ENCODE data around the gene HAUS3.

HAUS3 gene

GRCh38 chr4:2258091-2259035 lies 16.4 kb upstream of the HAUS3 start:
- H3K4me1 Mint-ChIP-seq: peaks cover 12% of the 10 kb centered on the region
- peaks cover 46% of the 10 kb centered on the region for H3K36me3 Mint-ChIP-seq (ENCODE audit: insufficient read depth)
- no peaks in the 10 kb centered on the region for H3K27me3 Mint-ChIP-seq
- DNase-seq (ENCODE audit: low spot score in 2 of 2): no peak
- H3K4me3 Mint-ChIP-seq: peak overlapping the region; percentile 23
- H3K27ac Mint-ChIP-seq (ENCODE audit: low read depth): peak overlapping the region; percentile 49
- ATAC-seq (replicated peaks; ENCODE audit: extremely low read depth, poor library complexity, severe bottlenecking): no peak
- no peaks in the 10 kb centered on the region for H3K9me3 Mint-ChIP-seq

DNA sequence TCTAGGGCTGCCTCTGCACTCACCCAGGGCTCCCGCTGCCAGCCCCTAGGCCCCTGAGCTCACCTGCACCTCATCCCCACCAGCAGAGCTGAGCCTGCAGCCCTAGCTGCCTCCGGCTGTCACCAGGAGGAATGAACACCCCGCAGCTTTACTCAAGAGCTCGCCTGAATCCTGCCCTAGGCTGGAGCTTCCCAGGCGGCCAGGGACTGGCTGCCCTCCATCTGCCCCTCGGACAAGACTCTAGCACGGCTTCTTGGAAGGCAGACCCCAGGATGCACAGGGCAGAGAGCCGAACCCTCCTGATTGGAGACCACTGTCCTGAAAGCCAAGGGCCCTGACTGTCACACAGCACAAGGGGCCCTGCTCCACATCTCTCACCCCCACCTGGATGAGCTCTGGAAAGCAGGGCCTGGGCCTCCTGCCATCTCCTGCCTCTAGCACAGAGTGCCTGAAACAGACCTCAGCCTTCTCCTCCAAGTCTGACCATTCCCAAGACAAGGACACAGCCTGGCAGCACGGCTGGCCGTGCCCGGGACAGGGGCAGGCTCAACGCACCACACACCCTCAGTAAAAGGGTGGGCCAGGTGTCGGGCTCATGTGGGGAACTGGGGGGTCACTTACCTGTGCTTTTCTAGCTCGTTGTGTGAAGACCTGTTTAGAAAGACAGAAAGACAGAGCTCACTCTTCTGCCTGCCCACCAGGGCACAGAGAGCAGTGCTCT lies 15.6 kb upstream of the HAUS3 start:
- Mint-ChIP-seq H3K4me1 (peaks cover 16% of the 10 kb centered on the region), H3K4me3 (peak overlapping the region; percentile 23), H3K27ac (ENCODE audit: low read depth) (peak overlapping the region; percentile 49), H3K27me3 (no peaks in the 10 kb centered on the region), H3K36me3 (ENCODE audit: insufficient read depth) (peaks cover 48% of the 10 kb centered on the region), H3K9me3 (no peaks in the 10 kb centered on the region)
- DNase-seq (ENCODE audit: low spot score in 2 of 2) (peak in 1 of 2 donors; percentile 13), ATAC-seq (replicated peaks; ENCODE audit: extremely low read depth, poor library complexity, severe bottlenecking) (no peak)

DNA sequence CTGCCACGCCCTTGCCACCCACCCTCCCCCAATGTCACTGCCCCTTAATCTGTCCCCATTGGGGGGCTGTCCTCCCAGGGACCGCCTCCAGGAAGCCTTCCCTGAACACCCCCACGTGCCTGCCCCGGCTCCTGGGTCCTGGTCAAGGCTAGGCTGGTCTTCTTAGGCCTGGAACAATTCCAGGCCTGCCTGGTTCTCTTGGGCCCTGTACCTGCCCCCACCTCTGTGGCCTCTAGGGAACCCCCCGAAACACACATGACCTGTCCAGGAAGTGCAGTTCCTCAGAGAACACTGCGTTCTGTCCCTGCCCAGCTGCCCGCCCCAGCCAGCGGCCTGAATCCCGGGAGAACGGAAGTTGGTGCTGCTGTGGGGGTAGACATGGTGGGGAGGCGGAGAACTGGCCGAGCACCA lies 14.9 kb upstream of the HAUS3 start:
- Mint-ChIP-seq H3K4me3 (no peak overlapping the region), H3K27ac (ENCODE audit: low read depth) (peak overlapping the region; percentile 49), H3K4me1 (peaks cover 16% of the 10 kb centered on the region), H3K27me3 (no peaks in the 10 kb centered on the region), H3K9me3 (no peaks in the 10 kb centered on the region), H3K36me3 (ENCODE audit: insufficient read depth) (peaks cover 50% of the 10 kb centered on the region)
- no peak for ATAC-seq (replicated peaks; ENCODE audit: extremely low read depth, poor library complexity, severe bottlenecking)
- DNase-seq (ENCODE audit: low spot score in 2 of 2): peak in 1 of 2 donors; percentile 8

DNA sequence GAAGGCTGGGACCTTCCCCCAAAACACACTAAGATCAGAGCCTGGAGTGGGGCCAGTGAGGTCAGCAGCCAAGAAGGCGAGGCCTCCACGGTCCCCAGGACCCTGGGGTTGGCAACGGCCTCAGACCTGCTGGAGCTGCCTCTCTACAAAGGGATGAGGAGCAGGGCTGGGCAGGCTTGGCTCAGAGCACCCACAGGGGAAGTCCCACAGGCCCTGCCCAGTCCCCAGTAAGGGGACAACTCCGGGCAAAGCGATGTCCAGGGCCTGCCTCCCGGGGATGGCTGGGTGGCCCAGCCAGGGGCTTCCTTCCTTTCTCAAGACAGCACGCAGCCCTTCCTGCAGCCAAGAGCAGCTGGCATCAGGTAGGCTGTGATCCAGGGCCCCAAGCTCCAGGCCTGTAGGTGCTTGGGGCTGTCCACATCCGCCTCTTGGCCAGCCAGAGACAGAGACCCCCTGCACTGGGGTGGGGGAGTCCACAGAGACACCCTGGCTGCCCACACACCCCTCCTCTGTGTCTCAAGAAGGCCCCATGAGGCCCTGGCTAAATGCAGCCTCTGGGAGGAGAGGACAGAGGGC lies 14.3 kb upstream of the HAUS3 start:
- peak in 1 of 2 donors; percentile 7 for DNase-seq (ENCODE audit: low spot score in 2 of 2)
- H3K9me3 Mint-ChIP-seq: no peaks in the 10 kb centered on the region
- H3K36me3 Mint-ChIP-seq (ENCODE audit: insufficient read depth): peaks cover 55% of the 10 kb centered on the region
- ATAC-seq (replicated peaks; ENCODE audit: extremely low read depth, poor library complexity, severe bottlenecking): no peak
- no peaks in the 10 kb centered on the region for H3K27me3 Mint-ChIP-seq
- peak overlapping the region; percentile 49 for H3K27ac Mint-ChIP-seq (ENCODE audit: low read depth)
- H3K4me1 Mint-ChIP-seq: peaks cover 16% of the 10 kb centered on the region
- no peak overlapping the region for H3K4me3 Mint-ChIP-seq

GRCh38 chr4:2255501-2256155 lies 13.7 kb upstream of the HAUS3 start:
- Mint-ChIP-seq H3K4me3 (no peak overlapping the region), H3K27me3 (no peaks in the 10 kb centered on the region), H3K36me3 (ENCODE audit: insufficient read depth) (peaks cover 58% of the 10 kb centered on the region), H3K4me1 (peaks cover 16% of the 10 kb centered on the region), H3K27ac (ENCODE audit: low read depth) (no peak overlapping the region), H3K9me3 (no peaks in the 10 kb centered on the region)
- ATAC-seq (replicated peaks; ENCODE audit: extremely low read depth, poor library complexity, severe bottlenecking) (no peak), DNase-seq (ENCODE audit: low spot score in 2 of 2) (peak in 1 of 2 donors; percentile 8)

DNA sequence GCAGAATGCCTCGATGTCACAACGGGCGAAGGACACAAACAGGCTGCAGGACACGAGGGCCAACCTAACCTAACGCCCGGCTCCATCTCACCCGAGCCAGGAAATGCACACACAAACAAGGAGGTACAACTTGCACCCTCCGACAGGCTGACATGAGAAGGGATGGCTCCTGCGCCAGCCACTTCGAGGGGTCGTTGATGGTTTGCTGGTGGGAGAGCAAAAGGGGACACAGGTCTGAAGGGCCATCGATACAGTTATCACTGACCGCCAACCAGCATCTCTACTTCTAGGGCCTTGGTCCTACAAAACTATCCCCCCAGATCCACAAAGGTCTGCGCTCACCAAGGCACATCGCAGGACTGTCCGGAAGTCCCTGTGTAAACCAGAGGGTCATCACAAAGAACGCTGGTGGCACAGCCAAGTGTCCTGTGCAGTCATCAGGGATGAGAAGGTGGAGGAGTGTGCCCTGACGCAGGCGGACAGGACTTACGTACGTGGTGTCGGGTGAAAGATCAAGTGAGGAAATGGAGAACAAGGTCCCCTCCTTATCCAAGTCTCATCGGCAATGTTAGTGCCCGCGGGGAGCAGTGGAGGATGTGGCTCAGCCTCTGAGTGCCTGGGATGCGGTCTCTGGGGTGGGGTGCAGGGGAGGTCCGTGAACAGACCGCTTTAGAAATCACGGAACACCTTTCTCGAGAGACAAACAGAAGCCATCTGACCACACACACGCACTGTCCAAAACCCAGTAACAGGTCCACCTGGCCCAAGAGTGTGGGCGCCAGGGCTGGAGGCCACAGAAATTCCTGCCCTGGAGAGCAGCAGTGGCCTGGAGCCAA lies 13.0 kb upstream of the HAUS3 start:
- Mint-ChIP-seq H3K27ac (ENCODE audit: low read depth) (peak overlapping the region; percentile 44), H3K4me3 (no peak overlapping the region)

GRCh38 chr4:2253160-2254084 lies 11.5 kb upstream of the HAUS3 start:
- peak overlapping the region; percentile 23 for H3K4me3 Mint-ChIP-seq
- H3K36me3 Mint-ChIP-seq (ENCODE audit: insufficient read depth): peaks cover 58% of the 10 kb centered on the region
- H3K4me1 Mint-ChIP-seq: peaks cover 16% of the 10 kb centered on the region
- peak overlapping the region; percentile 29 for H3K27ac Mint-ChIP-seq (ENCODE audit: low read depth)
- H3K9me3 Mint-ChIP-seq: no peaks in the 10 kb centered on the region
- DNase-seq (ENCODE audit: low spot score in 2 of 2): peak; percentile 6 to 13
- ATAC-seq (replicated peaks; ENCODE audit: extremely low read depth, poor library complexity, severe bottlenecking): no peak
- H3K27me3 Mint-ChIP-seq: no peaks in the 10 kb centered on the region

More for the DNA sequence above, 13.0 kb upstream of the HAUS3 start:
- ATAC-seq (replicated peaks; ENCODE audit: extremely low read depth, poor library complexity, severe bottlenecking): no peak
- Mint-ChIP-seq H3K9me3 (no peaks in the 10 kb centered on the region), H3K4me1 (peaks cover 16% of the 10 kb centered on the region), H3K36me3 (ENCODE audit: insufficient read depth) (peaks cover 57% of the 10 kb centered on the region), H3K27me3 (no peaks in the 10 kb centered on the region)
- peak in 1 of 2 donors; percentile 9 for DNase-seq (ENCODE audit: low spot score in 2 of 2)

DNA sequence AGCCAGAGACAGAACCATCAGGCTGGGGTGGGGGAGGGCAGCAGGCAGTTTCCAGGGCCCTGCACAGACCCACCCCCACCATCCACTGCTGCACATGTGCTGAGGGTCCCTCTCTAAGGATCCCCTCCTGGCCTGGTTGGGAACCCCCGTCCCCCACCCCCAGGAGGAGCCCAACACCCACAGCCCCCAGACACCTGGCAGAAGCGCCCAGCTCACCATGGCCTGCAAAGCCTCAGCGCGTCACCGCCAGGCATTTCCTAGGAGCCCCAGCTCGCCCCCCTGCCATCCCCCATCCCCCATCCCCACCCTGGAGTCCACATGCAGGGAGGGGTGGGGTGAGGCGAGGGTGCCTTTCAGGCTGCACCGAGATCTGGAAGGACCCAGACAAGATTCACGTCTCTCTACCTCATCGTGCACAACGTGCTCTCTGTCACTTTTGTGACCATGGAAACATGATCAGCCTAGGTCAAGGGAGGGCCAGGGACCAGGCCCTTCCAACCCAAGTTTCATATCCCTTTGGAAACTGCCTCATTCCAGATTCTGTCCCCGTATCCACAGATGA lies 10.7 kb upstream of the HAUS3 start:
- Mint-ChIP-seq H3K27me3 (no peaks in the 10 kb centered on the region), H3K9me3 (no peaks in the 10 kb centered on the region), H3K27ac (ENCODE audit: low read depth) (peak overlapping the region; percentile 29), H3K4me3 (peak overlapping the region; percentile 23), H3K4me1 (peaks cover 16% of the 10 kb centered on the region), H3K36me3 (ENCODE audit: insufficient read depth) (peaks cover 56% of the 10 kb centered on the region)
- DNase-seq (ENCODE audit: low spot score in 2 of 2) (peak in 1 of 2 donors; percentile 6), ATAC-seq (replicated peaks; ENCODE audit: extremely low read depth, poor library complexity, severe bottlenecking) (no peak)

DNA sequence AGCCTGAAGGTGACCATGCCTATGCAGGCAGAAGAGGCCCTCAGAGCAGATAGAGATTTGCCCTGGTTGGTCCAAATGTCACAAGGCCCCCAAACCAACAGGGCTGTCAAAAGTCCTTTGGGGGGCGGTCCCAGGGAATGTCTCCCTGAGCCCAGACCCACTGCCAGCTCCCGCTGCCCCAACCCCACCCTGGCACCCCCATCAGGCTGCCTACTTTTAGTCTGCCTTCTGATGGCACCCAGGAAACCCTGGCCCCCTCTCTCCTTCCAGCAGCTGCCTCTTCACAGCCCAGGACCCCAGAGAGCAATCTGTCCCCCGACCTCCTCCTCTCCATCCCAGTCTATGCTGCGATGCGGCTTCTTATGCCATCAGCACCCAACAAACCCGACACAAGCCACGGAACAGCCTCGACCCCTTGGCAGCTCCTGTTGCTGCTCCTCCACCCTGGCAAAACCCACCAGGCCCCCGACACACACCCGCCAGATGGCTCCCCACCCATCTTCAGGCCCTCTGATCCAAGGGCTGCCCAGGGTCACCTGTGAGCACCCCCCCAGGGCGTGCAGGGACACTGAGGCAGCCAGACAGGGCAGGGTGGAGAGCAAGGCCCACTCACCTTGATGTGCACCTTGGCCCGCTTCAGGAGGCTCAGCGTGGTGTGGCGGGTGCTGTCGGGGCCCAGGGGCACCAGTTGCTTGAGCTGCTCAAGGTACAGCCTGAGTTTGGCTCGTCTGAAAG lies 10.0 kb upstream of the HAUS3 start:
- peaks cover 50% of the 10 kb centered on the region for H3K36me3 Mint-ChIP-seq (ENCODE audit: insufficient read depth)
- peak; percentile 8 to 13 for DNase-seq (ENCODE audit: low spot score in 2 of 2)

DNA sequence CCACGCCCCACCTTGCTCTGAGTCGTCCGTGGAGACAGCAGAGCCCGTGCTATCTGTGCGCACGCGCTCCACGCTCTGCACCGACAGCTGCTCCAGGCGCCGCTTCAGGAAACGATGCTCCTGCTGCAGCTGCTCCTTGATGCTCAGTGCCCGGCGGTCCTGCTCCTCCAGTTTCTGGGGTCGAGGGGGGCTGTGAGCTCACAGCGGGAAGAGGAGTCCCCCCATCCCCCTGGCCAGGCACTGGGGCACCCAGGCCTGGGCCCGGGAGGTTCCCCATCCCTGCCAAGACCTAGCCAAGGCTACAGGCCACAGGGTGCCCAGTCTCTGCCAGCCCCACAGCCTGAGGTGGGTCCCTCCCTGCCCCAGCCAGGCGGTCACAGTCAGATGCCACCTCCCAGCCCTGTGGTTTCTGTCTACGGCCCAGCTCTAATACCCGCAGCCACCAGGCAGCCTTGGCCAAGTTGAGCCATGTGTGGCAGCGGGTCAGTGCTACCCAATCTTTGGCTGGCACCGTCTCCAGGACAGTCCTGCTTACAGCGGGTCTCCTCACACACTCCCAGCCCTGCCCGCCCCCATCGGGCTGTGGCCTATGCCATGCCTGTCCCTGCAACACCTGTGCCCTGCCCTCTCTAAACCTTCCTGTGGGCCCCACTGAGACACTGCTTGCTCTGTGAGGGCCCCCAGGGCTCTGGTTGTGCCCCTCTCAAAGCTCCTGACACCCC lies 9.3 kb upstream of the HAUS3 start:
- H3K27me3 Mint-ChIP-seq: no peaks in the 10 kb centered on the region
- DNase-seq (ENCODE audit: low spot score in 2 of 2) (peak; percentile 8 to 13), ATAC-seq (replicated peaks; ENCODE audit: extremely low read depth, poor library complexity, severe bottlenecking) (no peak)
- H3K36me3 Mint-ChIP-seq (ENCODE audit: insufficient read depth): peaks cover 50% of the 10 kb centered on the region
- no peak overlapping the region for H3K27ac Mint-ChIP-seq (ENCODE audit: low read depth)
- H3K4me3 Mint-ChIP-seq: no peak overlapping the region
- peaks cover 16% of the 10 kb centered on the region for H3K4me1 Mint-ChIP-seq
- H3K9me3 Mint-ChIP-seq: no peaks in the 10 kb centered on the region

More for the DNA sequence above, 10.0 kb upstream of the HAUS3 start:
- no peaks in the 10 kb centered on the region for H3K27me3 Mint-ChIP-seq
- ATAC-seq (replicated peaks; ENCODE audit: extremely low read depth, poor library complexity, severe bottlenecking): no peak
- peaks cover 16% of the 10 kb centered on the region for H3K4me1 Mint-ChIP-seq
- no peaks in the 10 kb centered on the region for H3K9me3 Mint-ChIP-seq
- H3K4me3 Mint-ChIP-seq: no peak overlapping the region
- H3K27ac Mint-ChIP-seq (ENCODE audit: low read depth): no peak overlapping the region

All from central memory CD8-positive, alpha-beta T cell (primary cell).